Testis (tissue), 3 donors: Measurements from ENCODE around the gene ZNRF3. TPM values are rescaled to one million over a fixed set of nuclear protein-coding genes. Genes with fewer than 3 reads are reported as not detected.

Experiments used
- DNase-seq: peaks from one replicate; pipeline ENCODE4 v3.0.0-alpha.2; 2019
- H3K27ac ChIP-seq, 2 donors: fragments of 200-600 bp; sonication (generic); one replicate each; pipeline ENCODE4 v1.5.1; 2019
- H3K27me3 ChIP-seq: fragments of 200-600 bp; sonication (generic); one replicate; pipeline ENCODE4 v1.5.1; 2019
- H3K36me3 ChIP-seq: fragments of 200-600 bp; sonication (generic); one replicate; pipeline ENCODE4 v1.5.1; 2017; ENCODE audit warnings: low read depth; ENCODE audit errors: missing control alignments
- H3K4me1 ChIP-seq: fragments of 200-600 bp; sonication (generic); one replicate; pipeline ENCODE4 v1.5.1; 2019
- H3K4me3 ChIP-seq, 2 donors: fragments of 200-600 bp; sonication (generic); one replicate each; pipeline ENCODE4 v1.5.1; 2017 to 2019
- H3K9me3 ChIP-seq: fragments of 200-600 bp; sonication (generic); one replicate; pipeline ENCODE4 v1.5.1; 2017
- CTCF ChIP-seq, 3 experiments: fragments of 450-650 bp in 2 of 3; fragments of 200-600 bp in 1 of 3; sonication (generic) in 1 of 3; IDR thresholded peaks; one replicate each; pipeline ENCODE4 v1.5.1; 2016 to 2019; ENCODE audit warnings: antibody characterized with exemption in 3 of 3, mild to moderate bottlenecking in 2 of 3, moderate library complexity in 1 of 3
- POLR2A ChIP-seq: fragments of 450-650 bp; IDR thresholded peaks from one replicate; pipeline ENCODE4 v1.6.1; 2017; ENCODE audit warnings: antibody characterized with exemption, mild to moderate bottlenecking, moderate library complexity
- WGBS, 2 donors: methylation state at CpG; one replicate each; pipeline ENCODE4 v1.1.5; 2018; 5-methylcytosine and 5-hydroxymethylcytosine counted together
- intact Hi-C: fragments of 100-400 bp; cut with DNase I; formaldehyde crosslinking; loops from one replicate; pipeline ENCODE4 v1.15.1; 2023; ENCODE audit warnings: low total_unique reads
- polyA plus RNA-seq: library from polyadenylated mRNA; stranded (reverse); fragments of 350-450 nt; fragmentation: Illumina TruSeq; extraction: RNeasy Lipid Tissue Mini Kit (QIAGEN cat#74804); gene quantifications from one replicate; pipeline ENCODE4 v1.2.3, GENCODE V29; 2014; ENCODE audit warnings: low read depth, low replicate concordance; ENCODE audit not compliant: insufficient read depth
- total RNA-seq, 2 donors: library from RNA; depleted of rRNA; stranded (reverse); fragments of >200 nt; gene quantifications; one replicate each; pipeline ENCODE4 v1.2.3, GENCODE V29; 2016

Gene ZNRF3
- total and polyA plus RNA-seq, 3 donors from 2014 or later: 13.9 to 44.5 (median 32.2) TPM

- Histone ChIP-seq H3K27me3 (no peaks in the 10 kb centered on the region), H3K4me1 (peaks cover 6% of the 10 kb centered on the region), H3K4me3 (no peak overlapping the region), H3K27ac (no peak overlapping the region), H3K36me3 (no peaks in the 10 kb centered on the region), H3K9me3 (no peaks in the 10 kb centered on the region)
- intact Hi-C loops: no loop called here
- 87 to 96% methylated on average over 3 of the region's 3 CpGs for WGBS, 2 donors
- DNase-seq: no peak
- TF ChIP-seq POLR2A (no peak), CTCF (IDR thresholded peaks at IDR 0.05) (no peak)
Observed at GRCh38 chr22:29016067-29016938, 132.9 kb downstream of the ZNRF3 start.

- Histone ChIP-seq H3K4me3 (no peak overlapping the region), H3K36me3 (no peaks in the 10 kb centered on the region), H3K27me3 (no peaks in the 10 kb centered on the region), H3K4me1 (no peaks in the 10 kb centered on the region), H3K27ac (no peak overlapping the region), H3K9me3 (no peaks in the 10 kb centered on the region)
- no peak for TF ChIP-seq CTCF (IDR thresholded peaks at IDR 0.05)
- TF ChIP-seq POLR2A: no peak
- WGBS, 2 donors: 94 to 98% methylated on average over 4 of the region's 4 CpGs
- DNase-seq: no peak
- intact Hi-C loops: no loop called here
Observed at GRCh38 chr22:29018293-29019189, 135.2 kb downstream of the ZNRF3 start.

GRCh38 chr22:29022101-29022817 is 138.9 kb downstream of the ZNRF3 start:
- DNase-seq: no peak
- TF ChIP-seq POLR2A: no peak
- no peak for TF ChIP-seq CTCF (IDR thresholded peaks at IDR 0.05)
- 88 to 89% methylated on average over 6 of the region's 6 CpGs for WGBS, 2 donors
- intact Hi-C loops: no loop called here
- Histone ChIP-seq H3K4me3 (no peak overlapping the region), H3K9me3 (no peaks in the 10 kb centered on the region), H3K36me3 (no peaks in the 10 kb centered on the region), H3K27me3 (no peaks in the 10 kb centered on the region), H3K4me1 (no peaks in the 10 kb centered on the region), H3K27ac (no peak overlapping the region)

- intact Hi-C loops: no loop called here
- Histone ChIP-seq H3K4me1 (no peaks in the 10 kb centered on the region), H3K9me3 (no peaks in the 10 kb centered on the region), H3K27me3 (no peaks in the 10 kb centered on the region), H3K27ac (no peak overlapping the region), H3K4me3 (no peak overlapping the region), H3K36me3 (no peaks in the 10 kb centered on the region)
- DNase-seq: no peak
- WGBS, 2 donors: 68 to 71% methylated on average over 3 of the region's 3 CpGs
- no peak for TF ChIP-seq POLR2A
- TF ChIP-seq CTCF (IDR thresholded peaks at IDR 0.05): no peak
Observed at GRCh38 chr22:29023172-29023796, 139.9 kb downstream of the ZNRF3 start.
